Fibroblast of peridontal ligament (primary cell): ENCODE data around the gene TMEM131.

Source experiments
- DNase-seq: peaks from one replicate; pipeline ENCODE4 v3.0.0-alpha.2; 2010; ENCODE audit errors: extremely low read depth

The TMEM131 gene

GRCh38 chr2:97760480-97761049 is 235.2 kb downstream of the TMEM131 start:
- DNase-seq, result no peak

GRCh38 chr2:97759727-97760407 is 235.9 kb downstream of the TMEM131 start:
- DNase-seq, result no peak

- peak; percentile 57 for DNase-seq
Observed at GRCh38 chr2:97758131-97758705, 237.5 kb downstream of the TMEM131 start.

- DNase-seq, result no peak
Observed at GRCh38 chr2:97757062-97757461, 238.7 kb downstream of the TMEM131 start.

GRCh38 chr2:97755491-97755890 is 240.3 kb downstream of the TMEM131 start:
- DNase-seq, result no peak

GRCh38 chr2:97754690-97755346 is 240.9 kb downstream of the TMEM131 start:
- no peak for DNase-seq

GRCh38 chr2:97752342-97753334 is 243.1 kb downstream of the TMEM131 start:
- peak; percentile 57 for DNase-seq

- peak; percentile 25 for DNase-seq
Observed at GRCh38 chr2:97751752-97752151, 244.0 kb downstream of the TMEM131 start.

GRCh38 chr2:97750017-97750416 is 245.7 kb downstream of the TMEM131 start:
- DNase-seq, result no peak

GRCh38 chr2:97749581-97749980 is 246.2 kb downstream of the TMEM131 start:
- no peak for DNase-seq

GRCh38 chr2:97747716-97748115 is 248.0 kb downstream of the TMEM131 start:
- no peak for DNase-seq

GRCh38 chr2:97747285-97747684 is 248.5 kb downstream of the TMEM131 start:
- no peak for DNase-seq

- no peak for DNase-seq
Observed at GRCh38 chr2:97745474-97746174, 250.1 kb downstream of the TMEM131 start.

- DNase-seq, result no peak
Observed at GRCh38 chr2:97743913-97744312, 251.8 kb downstream of the TMEM131 start.

GRCh38 chr2:97742381-97742847 is 253.3 kb downstream of the TMEM131 start:
- DNase-seq, result no peak

- DNase-seq, result no peak
Observed at GRCh38 chr2:97741686-97742085, 254.1 kb downstream of the TMEM131 start.

GRCh38 chr2:97741251-97741650 is 254.5 kb downstream of the TMEM131 start:
- DNase-seq, result no peak

- DNase-seq, result peak; percentile 21
Observed at GRCh38 chr2:97740590-97741182, 255.1 kb downstream of the TMEM131 start.

GRCh38 chr2:97739893-97740245 is 255.9 kb downstream of the TMEM131 start:
- no peak for DNase-seq
